ENCODE measurements around the gene CHPF.

CHPF gene

GRCh38 chr2:219536425-219536824, 7.2 kb downstream of the CHPF start:
- no peaks in the 10 kb centered on the region for H3K9me3 Mint-ChIP-seq
- H3K4me3 Mint-ChIP-seq, result no peak overlapping the region
- H3K27me3 Mint-ChIP-seq, result peaks cover 3% of the 10 kb centered on the region
- H3K36me3 Mint-ChIP-seq (ENCODE audit: low read depth), result peaks cover 8% of the 10 kb centered on the region
- no peak overlapping the region for H3K27ac Mint-ChIP-seq
- peaks cover 4% of the 10 kb centered on the region for H3K4me1 Mint-ChIP-seq (ENCODE audit: low read depth)

GRCh38 chr2:219533930-219534661, 9.5 kb downstream of the CHPF start:
- Mint-ChIP-seq H3K27me3 (peaks cover 19% of the 10 kb centered on the region), H3K9me3 (no peaks in the 10 kb centered on the region), H3K36me3 (ENCODE audit: low read depth) (peaks cover 7% of the 10 kb centered on the region), H3K4me1 (ENCODE audit: low read depth) (no peaks in the 10 kb centered on the region), H3K27ac (no peak overlapping the region), H3K4me3 (no peak overlapping the region)

- H3K9me3 Mint-ChIP-seq, result no peaks in the 10 kb centered on the region
- no peaks in the 10 kb centered on the region for H3K4me1 Mint-ChIP-seq (ENCODE audit: low read depth)
- H3K27me3 Mint-ChIP-seq, result peaks cover 28% of the 10 kb centered on the region
Observed at GRCh38 chr2:219532378-219532649, 11.3 kb downstream of the CHPF start.

GRCh38 chr2:219531639-219532377, 11.8 kb downstream of the CHPF start:
- Mint-ChIP-seq H3K4me3 (no peak overlapping the region), H3K27ac (no peak overlapping the region), H3K4me1 (ENCODE audit: low read depth) (no peaks in the 10 kb centered on the region), H3K27me3 (peaks cover 28% of the 10 kb centered on the region), H3K36me3 (ENCODE audit: low read depth) (no peaks in the 10 kb centered on the region), H3K9me3 (no peaks in the 10 kb centered on the region)

More at GRCh38 chr2:219532378-219532649, 11.3 kb downstream of the CHPF start:
- Mint-ChIP-seq H3K36me3 (ENCODE audit: low read depth) (no peaks in the 10 kb centered on the region), H3K4me3 (no peak overlapping the region), H3K27ac (no peak overlapping the region)

- no peak overlapping the region for H3K4me3 Mint-ChIP-seq
- no peak overlapping the region for H3K27ac Mint-ChIP-seq
- no peaks in the 10 kb centered on the region for H3K9me3 Mint-ChIP-seq
- no peaks in the 10 kb centered on the region for H3K4me1 Mint-ChIP-seq (ENCODE audit: low read depth)
- peaks cover 41% of the 10 kb centered on the region for H3K27me3 Mint-ChIP-seq
- H3K36me3 Mint-ChIP-seq (ENCODE audit: low read depth), result no peaks in the 10 kb centered on the region
Observed at GRCh38 chr2:219530048-219530963, 13.3 kb downstream of the CHPF start.

GRCh38 chr2:219527472-219527871, 16.1 kb downstream of the CHPF start:
- no peaks in the 10 kb centered on the region for H3K36me3 Mint-ChIP-seq (ENCODE audit: low read depth)
- H3K9me3 Mint-ChIP-seq, result no peaks in the 10 kb centered on the region
- no peak overlapping the region for H3K27ac Mint-ChIP-seq
- H3K27me3 Mint-ChIP-seq, result peaks cover 63% of the 10 kb centered on the region
- no peak overlapping the region for H3K4me3 Mint-ChIP-seq
- H3K4me1 Mint-ChIP-seq (ENCODE audit: low read depth), result peaks cover 6% of the 10 kb centered on the region

GRCh38 chr2:219527076-219527394, 16.6 kb downstream of the CHPF start:
- no peaks in the 10 kb centered on the region for H3K9me3 Mint-ChIP-seq
- peaks cover 64% of the 10 kb centered on the region for H3K27me3 Mint-ChIP-seq
- H3K4me3 Mint-ChIP-seq, result no peak overlapping the region
- H3K27ac Mint-ChIP-seq, result no peak overlapping the region
- no peaks in the 10 kb centered on the region for H3K36me3 Mint-ChIP-seq (ENCODE audit: low read depth)
- H3K4me1 Mint-ChIP-seq (ENCODE audit: low read depth), result peaks cover 8% of the 10 kb centered on the region

GRCh38 chr2:219526320-219527075, 17.1 kb downstream of the CHPF start:
- Mint-ChIP-seq H3K4me3 (no peak overlapping the region), H3K27ac (no peak overlapping the region), H3K9me3 (no peaks in the 10 kb centered on the region), H3K36me3 (ENCODE audit: low read depth) (no peaks in the 10 kb centered on the region), H3K4me1 (ENCODE audit: low read depth) (peaks cover 13% of the 10 kb centered on the region), H3K27me3 (peaks cover 70% of the 10 kb centered on the region)

- Mint-ChIP-seq H3K36me3 (ENCODE audit: low read depth) (no peaks in the 10 kb centered on the region), H3K9me3 (no peaks in the 10 kb centered on the region), H3K27me3 (peaks cover 74% of the 10 kb centered on the region), H3K4me1 (ENCODE audit: low read depth) (peaks cover 17% of the 10 kb centered on the region), H3K4me3 (no peak overlapping the region), H3K27ac (no peak overlapping the region)
Observed at GRCh38 chr2:219525533-219526232, 17.9 kb downstream of the CHPF start.

GRCh38 chr2:219524817-219525216, 18.8 kb downstream of the CHPF start:
- Mint-ChIP-seq H3K36me3 (ENCODE audit: low read depth) (no peaks in the 10 kb centered on the region), H3K27ac (no peak overlapping the region), H3K4me1 (ENCODE audit: low read depth) (peaks cover 17% of the 10 kb centered on the region), H3K27me3 (peaks cover 73% of the 10 kb centered on the region), H3K9me3 (no peaks in the 10 kb centered on the region), H3K4me3 (no peak overlapping the region)

GRCh38 chr2:219523031-219523671, 20.5 kb downstream of the CHPF start:
- peaks cover 17% of the 10 kb centered on the region for H3K4me1 Mint-ChIP-seq (ENCODE audit: low read depth)
- peaks cover 69% of the 10 kb centered on the region for H3K27me3 Mint-ChIP-seq
- no peaks in the 10 kb centered on the region for H3K36me3 Mint-ChIP-seq (ENCODE audit: low read depth)
- H3K27ac Mint-ChIP-seq, result no peak overlapping the region
- peak overlapping the region; percentile 35 for H3K4me3 Mint-ChIP-seq
- no peaks in the 10 kb centered on the region for H3K9me3 Mint-ChIP-seq

- H3K4me1 Mint-ChIP-seq (ENCODE audit: low read depth), result peaks cover 17% of the 10 kb centered on the region
- no peak overlapping the region for H3K27ac Mint-ChIP-seq
- H3K36me3 Mint-ChIP-seq (ENCODE audit: low read depth), result no peaks in the 10 kb centered on the region
- H3K4me3 Mint-ChIP-seq, result no peak overlapping the region
- H3K27me3 Mint-ChIP-seq, result peaks cover 72% of the 10 kb centered on the region
- no peaks in the 10 kb centered on the region for H3K9me3 Mint-ChIP-seq
Observed at GRCh38 chr2:219522111-219523030, 21.2 kb downstream of the CHPF start.
